RWPE1 (cell line): ENCODE results near the gene GNB1L.
A peak's percentile ranks its signal among the peaks of the same experiment; 100 is the strongest.

Experiments
- CTCF ChIA-PET: fragments of 350-600 bp; sonication (Branson Sonifier 250); formaldehyde crosslinking; extraction: SDS; loops from one replicate; lab custom pipeline; 2021; lab: Yijun Ruan, JAX
- POLR2A ChIA-PET: fragments of 400-600 bp; formaldehyde crosslinking; extraction: SDS; loops from one replicate; lab custom pipeline; 2020; ENCODE audit warnings: antibody characterized with exemption; ENCODE audit not compliant: low non-redundant PET; lab: Yijun Ruan, JAX
- DNase-seq: peaks from one replicate; pipeline ENCODE4 v3.0.0; 2012; ENCODE audit warnings: low spot score
- H3K27ac ChIP-seq: fragments of 450-650 bp; 2 replicates; pipeline ENCODE4 v1.5.1; 2017
- TF ChIP-seq, protein P1 (sequence below): fragments of 450-650 bp; conservative IDR thresholded peaks from 2 replicates; pipeline ENCODE4 v1.5.1; 2017; ENCODE audit warnings: low read depth, mild to moderate bottlenecking

Gene GNB1L, protein sequence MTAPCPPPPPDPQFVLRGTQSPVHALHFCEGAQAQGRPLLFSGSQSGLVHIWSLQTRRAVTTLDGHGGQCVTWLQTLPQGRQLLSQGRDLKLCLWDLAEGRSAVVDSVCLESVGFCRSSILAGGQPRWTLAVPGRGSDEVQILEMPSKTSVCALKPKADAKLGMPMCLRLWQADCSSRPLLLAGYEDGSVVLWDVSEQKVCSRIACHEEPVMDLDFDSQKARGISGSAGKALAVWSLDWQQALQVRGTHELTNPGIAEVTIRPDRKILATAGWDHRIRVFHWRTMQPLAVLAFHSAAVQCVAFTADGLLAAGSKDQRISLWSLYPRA

DNA sequence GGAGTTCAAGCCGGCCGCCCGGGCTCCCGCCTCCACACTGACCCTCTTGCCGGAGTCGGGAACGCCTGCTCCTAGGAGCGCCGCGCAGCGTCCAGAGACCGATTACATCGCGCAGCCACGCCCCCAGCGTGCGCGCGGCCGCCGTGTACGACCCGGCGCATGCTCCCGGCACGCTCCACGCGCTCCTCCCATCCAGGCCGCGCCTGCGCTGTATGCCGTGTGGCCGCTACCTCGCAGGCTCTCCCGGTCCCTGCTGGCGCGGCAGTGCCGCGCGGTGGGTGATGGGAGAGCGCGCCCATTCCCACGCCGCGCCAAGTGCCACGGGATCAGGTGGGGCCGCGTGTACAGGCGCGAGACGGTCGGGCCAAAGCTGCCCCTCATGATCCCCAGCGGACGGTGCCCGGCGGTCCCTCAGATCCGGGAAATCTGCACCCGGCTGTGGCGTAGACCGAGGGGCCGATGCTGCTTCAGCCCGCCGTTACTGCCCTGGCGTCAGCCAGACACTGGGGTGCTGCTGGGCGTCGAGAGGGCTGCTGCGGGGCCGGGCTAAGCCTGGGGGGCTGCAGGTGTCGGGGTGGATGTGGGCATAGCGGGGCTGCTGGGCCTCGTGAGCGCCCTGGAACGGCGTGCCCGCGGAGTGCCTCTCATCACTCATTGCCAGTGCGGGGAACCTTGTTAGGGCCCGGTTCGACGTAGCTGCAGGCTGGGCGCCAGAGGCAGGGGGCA, at the start of gene GNB1L, which contains the start of gene RTL10:
GNB1L (minus strand) TSS at position 97 of the 726 bp plus-strand sequence. CDS start 33,519 bp downstream, outside the sequence.
RTL10 (minus strand) TSS at position 97 of the 726 bp plus-strand sequence. CDS start 2,613 bp downstream, outside the sequence.
- POLR2A ChIA-PET, result interaction anchor here (0.6 kb wide), 1 partner anchor 48 kb away, joined by 3 read pairs; no protein-coding TSS in a partner anchor
- DNase-seq, result peak; percentile 86
- TF ChIP-seq, protein P1, sequence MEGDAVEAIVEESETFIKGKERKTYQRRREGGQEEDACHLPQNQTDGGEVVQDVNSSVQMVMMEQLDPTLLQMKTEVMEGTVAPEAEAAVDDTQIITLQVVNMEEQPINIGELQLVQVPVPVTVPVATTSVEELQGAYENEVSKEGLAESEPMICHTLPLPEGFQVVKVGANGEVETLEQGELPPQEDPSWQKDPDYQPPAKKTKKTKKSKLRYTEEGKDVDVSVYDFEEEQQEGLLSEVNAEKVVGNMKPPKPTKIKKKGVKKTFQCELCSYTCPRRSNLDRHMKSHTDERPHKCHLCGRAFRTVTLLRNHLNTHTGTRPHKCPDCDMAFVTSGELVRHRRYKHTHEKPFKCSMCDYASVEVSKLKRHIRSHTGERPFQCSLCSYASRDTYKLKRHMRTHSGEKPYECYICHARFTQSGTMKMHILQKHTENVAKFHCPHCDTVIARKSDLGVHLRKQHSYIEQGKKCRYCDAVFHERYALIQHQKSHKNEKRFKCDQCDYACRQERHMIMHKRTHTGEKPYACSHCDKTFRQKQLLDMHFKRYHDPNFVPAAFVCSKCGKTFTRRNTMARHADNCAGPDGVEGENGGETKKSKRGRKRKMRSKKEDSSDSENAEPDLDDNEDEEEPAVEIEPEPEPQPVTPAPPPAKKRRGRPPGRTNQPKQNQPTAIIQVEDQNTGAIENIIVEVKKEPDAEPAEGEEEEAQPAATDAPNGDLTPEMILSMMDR, result no peak
- H3K27ac ChIP-seq, result peak within 1 kb of the TSS; percentile 93
- CTCF ChIA-PET, result interaction anchor here (0.6 to 1.0 kb wide), 4 partner anchors 8 to 56 kb away, joined by 3 to 4 read pairs (median 3); no protein-coding TSS in a partner anchor

DNA sequence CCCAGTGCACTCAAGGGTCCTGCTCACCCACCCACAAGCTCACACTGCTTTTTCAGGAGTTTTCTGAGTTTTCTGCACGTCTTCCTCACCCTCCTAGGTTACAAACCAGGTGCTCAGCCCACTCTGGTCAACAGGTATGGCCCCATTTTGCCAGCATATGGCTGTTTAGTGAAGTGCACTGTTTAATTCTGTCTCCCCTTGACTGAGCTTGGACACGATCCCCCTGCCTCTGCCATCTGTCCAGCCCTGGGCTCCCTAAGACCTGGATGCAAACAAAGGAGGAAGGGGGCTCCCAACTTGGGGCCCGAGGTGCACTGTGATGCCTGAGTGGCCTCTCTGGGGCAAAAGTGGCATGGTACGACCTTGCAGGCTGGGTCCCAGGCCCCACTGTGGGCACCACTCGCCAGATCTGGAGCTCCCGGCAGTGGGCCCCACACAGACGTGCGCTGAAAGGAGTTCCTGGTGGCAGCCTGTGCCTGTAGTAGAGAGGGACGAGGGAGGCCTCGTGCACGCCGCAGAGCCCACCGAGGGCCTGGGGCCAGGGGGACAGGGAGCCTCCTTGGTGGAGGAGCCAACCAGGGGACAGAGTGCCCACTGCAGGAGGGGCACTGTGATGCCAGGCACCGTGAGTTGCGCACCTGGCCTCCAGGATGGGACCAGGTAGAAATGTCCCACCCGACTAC, 49.6 kb upstream of the GNB1L start:
- DNase-seq, result no peak
- POLR2A ChIA-PET, result no interaction called here
- CTCF ChIA-PET, result interaction anchor here (0.5 kb wide), 1 partner anchor 13 kb away, joined by 3 read pairs; no protein-coding TSS in a partner anchor
- TF ChIP-seq, protein P1, result no peak
- peak overlapping the region; percentile 12 for H3K27ac ChIP-seq

DNA sequence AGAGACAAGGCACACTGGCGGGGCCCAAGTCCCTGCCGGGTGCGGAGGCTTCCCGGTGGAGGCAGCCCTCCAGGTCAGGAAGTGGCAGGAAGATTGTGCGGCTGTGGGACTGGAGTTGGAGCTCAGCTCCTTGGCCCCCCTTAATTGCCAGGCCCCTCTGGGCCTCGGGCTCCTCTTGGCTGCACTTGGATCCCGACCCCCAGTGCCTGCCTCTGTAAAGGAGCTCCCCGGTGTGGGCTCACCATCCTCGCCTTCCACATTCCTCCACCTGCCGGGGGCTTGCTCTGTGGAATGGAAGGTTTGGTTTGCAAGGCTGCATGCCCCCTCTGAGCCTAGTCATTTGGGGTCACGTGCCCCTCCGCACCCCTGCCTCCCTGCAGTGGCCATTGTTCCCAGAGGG, 48.8 kb upstream of the GNB1L start:
- ChIA-PET CTCF (no interaction called here), POLR2A (no interaction called here)
- TF ChIP-seq, protein P1, result no peak

DNA sequence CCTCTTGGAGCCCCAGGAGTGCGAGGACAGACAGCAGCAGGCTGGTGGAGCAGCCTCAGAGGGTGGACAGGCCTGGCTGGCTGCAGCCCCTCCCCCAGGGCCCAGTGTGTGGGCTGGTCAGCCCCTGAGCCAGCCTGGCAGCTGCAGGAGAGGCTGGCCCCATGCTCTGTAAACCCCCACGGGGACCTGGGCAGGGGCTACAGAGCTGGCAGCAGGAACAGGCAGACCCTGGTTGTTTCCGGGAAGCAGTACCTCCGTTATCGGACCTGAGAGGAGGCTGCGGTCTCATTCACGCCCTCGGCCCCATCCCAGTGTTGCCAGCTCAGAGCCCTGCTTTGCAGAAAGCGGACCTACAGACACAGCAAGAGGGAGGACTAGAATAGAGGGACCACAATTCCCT, 48.4 kb upstream of the GNB1L start:
- POLR2A ChIA-PET, result no interaction called here

More for the DNA sequence above, 48.8 kb upstream of the GNB1L start:
- no peak for DNase-seq
- no peak overlapping the region; the same call in 1 of the 2 replicates for H3K27ac ChIP-seq

DNA sequence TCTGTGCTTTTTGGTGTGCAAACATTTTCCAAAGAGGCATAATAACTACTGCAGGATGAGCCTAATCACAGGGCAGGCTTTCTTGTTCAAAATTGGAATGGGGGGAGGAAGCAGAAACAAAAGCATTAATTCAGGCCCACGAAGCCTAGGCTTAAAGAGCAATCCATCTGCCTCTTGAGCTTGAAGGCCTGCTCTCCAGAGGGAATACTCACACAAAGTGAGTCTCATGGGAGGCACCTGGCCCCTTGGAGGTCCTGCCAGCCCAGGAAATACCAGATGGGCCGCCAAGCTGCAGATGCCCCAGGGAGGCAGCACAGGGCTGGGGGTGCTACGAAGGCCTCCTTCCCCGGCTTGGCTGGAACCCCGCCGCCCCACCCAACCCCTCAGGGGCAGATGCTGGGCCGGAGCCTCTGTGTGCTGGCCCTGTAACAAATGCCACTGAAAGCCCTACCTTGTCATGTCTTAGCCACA, 47.6 kb upstream of the GNB1L start:
- TF ChIP-seq, protein P1, result no peak
- peak overlapping the region; percentile 43 for H3K27ac ChIP-seq
- DNase-seq, result no peak

More for the DNA sequence above, 48.4 kb upstream of the GNB1L start:
- CTCF ChIA-PET, result no interaction called here
- no peak for DNase-seq
- peak overlapping the region; percentile 43 for H3K27ac ChIP-seq
- TF ChIP-seq, protein P1, result no peak

More for the DNA sequence above, 47.6 kb upstream of the GNB1L start:
- ChIA-PET POLR2A (no interaction called here), CTCF (interaction anchor here (0.6 kb wide), 1 partner anchor 233 kb away, joined by 3 read pairs; no protein-coding TSS in a partner anchor)
